Measurements from ENCODE around the gene ABHD12B. TPM values are rescaled to one million over a fixed set of nuclear protein-coding genes. Genes with fewer than 3 reads are reported as not detected.
"Not testable (repeated sequence)": the region's sequence is repeated elsewhere in the genome, so short reads cannot be mapped to it uniquely, and the experiment has no call there.

Gene ABHD12B
- total and polyA plus RNA-seq, 2 experiments from 2014 or later, result 0.94 TPM; not detected in 1

DNA sequence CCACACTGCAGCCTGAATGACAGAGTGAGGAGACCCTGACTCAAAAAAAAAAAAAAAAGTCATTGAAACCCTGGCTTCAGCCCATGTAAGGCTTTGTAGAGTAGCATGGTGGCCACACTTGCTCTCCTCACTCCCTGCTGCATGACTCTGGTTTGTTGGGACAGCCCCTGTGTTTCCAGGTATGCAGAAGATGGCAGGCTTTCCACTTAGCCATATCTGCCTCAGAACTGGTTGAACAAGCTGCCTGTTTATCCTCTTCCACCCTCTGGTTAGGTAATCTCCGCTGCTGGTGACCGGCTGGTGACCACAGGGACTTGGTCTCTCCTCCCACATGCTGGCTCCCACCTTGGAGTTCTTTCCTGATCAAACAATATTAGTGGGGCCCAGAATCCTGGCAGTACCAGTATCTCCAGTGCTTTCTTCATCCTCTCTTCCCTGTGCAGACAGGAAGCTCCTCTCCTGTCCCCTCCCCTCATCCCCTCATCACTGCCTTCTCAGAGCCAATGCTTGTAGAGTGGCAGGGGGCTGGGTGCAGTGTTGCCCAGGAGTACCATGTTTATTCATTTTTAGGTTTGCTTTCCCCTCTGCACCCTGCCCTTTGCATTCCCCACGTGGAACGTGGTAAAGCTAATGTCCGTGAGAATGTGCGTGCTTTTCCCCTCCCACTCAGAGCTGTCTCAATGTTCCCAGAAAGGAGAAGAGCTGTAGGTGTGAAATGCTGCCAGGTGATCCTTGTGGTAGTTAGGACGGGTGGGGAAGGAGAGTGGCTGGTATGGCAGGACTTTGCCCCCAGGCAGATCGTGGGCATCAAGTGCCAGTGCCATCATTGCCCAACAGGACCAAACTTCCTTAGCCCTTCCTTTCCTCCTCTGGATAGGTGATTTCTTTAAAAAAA lies 11.3 kb downstream of the ABHD12B start:
- DNase-seq (ENCODE audit: low read depth in 1 of 2, low spot score in 1 of 2), result no peak
- Histone ChIP-seq H3K4me3 (no peak overlapping the region), H3K9me3 (ENCODE audit: low read depth) (no peaks in the 10 kb centered on the region), H3K4me1 (ENCODE audit: low read depth) (no peaks in the 10 kb centered on the region), H3K36me3 (no peaks in the 10 kb centered on the region), H3K27ac (no peak overlapping the region), H3K27me3 (no peaks in the 10 kb centered on the region)
- TF ChIP-seq, protein P1, sequence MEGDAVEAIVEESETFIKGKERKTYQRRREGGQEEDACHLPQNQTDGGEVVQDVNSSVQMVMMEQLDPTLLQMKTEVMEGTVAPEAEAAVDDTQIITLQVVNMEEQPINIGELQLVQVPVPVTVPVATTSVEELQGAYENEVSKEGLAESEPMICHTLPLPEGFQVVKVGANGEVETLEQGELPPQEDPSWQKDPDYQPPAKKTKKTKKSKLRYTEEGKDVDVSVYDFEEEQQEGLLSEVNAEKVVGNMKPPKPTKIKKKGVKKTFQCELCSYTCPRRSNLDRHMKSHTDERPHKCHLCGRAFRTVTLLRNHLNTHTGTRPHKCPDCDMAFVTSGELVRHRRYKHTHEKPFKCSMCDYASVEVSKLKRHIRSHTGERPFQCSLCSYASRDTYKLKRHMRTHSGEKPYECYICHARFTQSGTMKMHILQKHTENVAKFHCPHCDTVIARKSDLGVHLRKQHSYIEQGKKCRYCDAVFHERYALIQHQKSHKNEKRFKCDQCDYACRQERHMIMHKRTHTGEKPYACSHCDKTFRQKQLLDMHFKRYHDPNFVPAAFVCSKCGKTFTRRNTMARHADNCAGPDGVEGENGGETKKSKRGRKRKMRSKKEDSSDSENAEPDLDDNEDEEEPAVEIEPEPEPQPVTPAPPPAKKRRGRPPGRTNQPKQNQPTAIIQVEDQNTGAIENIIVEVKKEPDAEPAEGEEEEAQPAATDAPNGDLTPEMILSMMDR (IDR thresholded peaks at IDR 0.05; ENCODE audit: low read depth, low read length), result no peak

DNA sequence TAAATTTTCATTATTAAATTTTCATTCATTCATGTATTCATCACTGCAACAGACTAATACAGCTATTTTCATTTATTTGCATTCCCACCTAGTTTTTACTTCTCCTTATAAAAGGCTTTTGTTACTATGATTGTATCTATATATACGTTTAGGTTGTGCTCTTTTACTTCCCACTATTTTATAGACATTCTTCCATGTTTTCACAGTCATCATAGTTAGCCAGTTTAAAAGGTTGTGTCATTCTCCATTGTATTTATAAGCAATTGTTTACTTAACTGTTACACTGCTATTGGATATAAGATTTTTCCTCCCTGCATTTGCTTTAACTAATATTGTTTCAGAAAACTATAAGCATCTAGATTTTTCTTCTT lies 12.0 kb downstream of the ABHD12B start:
- Histone ChIP-seq H3K27me3 (no peaks in the 10 kb centered on the region), H3K4me1 (ENCODE audit: low read depth) (no peaks in the 10 kb centered on the region), H3K4me3 (no peak overlapping the region), H3K27ac (no peak overlapping the region), H3K36me3 (no peaks in the 10 kb centered on the region), H3K9me3 (ENCODE audit: low read depth) (no peaks in the 10 kb centered on the region)
- TF ChIP-seq, protein P1 (IDR thresholded peaks at IDR 0.05; ENCODE audit: low read depth, low read length), result no peak
- DNase-seq (ENCODE audit: low read depth in 1 of 2, low spot score in 1 of 2), result no peak

DNA sequence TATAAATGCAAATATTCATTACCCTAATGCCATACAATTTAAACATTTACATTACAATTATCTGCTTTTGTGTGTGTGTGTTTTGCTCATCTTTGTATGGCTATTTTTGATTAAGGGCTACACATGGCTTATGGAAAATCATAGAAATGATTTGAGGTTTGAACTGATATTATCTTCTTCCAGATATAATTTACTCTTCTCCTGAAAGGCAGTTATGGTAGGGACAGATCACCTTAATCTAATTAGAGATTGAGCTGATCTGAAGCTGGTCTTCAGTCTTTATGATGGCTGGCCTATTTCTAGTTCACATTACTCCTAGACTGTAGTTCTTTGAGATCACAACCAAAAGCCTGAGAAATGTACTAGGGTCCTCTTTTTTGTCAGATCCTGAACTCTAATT lies 15.6 kb downstream of the ABHD12B start:
- no peak overlapping the region for H3K4me3 ChIP-seq
- no peak for DNase-seq (ENCODE audit: low read depth in 1 of 2, low spot score in 1 of 2)
- TF ChIP-seq, protein P1 (IDR thresholded peaks at IDR 0.05; ENCODE audit: low read depth, low read length), result no peak
- H3K27me3 ChIP-seq, result no peaks in the 10 kb centered on the region
- H3K4me1 ChIP-seq (ENCODE audit: low read depth), result no peaks in the 10 kb centered on the region
- no peaks in the 10 kb centered on the region for H3K9me3 ChIP-seq (ENCODE audit: low read depth)
- no peak overlapping the region for H3K27ac ChIP-seq
- H3K36me3 ChIP-seq, result no peaks in the 10 kb centered on the region

DNA sequence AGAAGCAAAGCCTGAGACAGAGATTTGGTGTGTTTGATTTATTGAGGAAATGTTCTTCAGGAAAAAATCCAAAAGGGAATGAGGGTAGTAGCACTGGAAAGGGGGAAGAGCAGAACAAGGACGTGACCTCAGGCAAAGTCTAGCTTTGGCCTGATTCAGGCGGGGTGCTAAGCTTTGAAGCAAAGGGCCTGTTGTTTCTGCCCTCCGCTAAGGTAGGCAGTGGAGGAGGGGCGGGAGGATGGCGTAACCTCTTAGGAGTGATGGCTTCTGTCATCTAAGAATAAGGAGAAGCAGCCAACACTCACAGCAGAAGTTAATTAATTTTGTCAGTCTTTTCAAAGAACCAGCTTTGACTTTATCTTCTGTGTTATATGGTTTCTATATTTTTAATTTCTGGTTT lies 20.4 kb downstream of the ABHD12B start:
- Histone ChIP-seq H3K27ac (no peak overlapping the region), H3K4me3 (no peak overlapping the region), H3K36me3 (no peaks in the 10 kb centered on the region), H3K27me3 (no peaks in the 10 kb centered on the region), H3K4me1 (ENCODE audit: low read depth) (no peaks in the 10 kb centered on the region), H3K9me3 (ENCODE audit: low read depth) (no peaks in the 10 kb centered on the region)
- no peak for DNase-seq (ENCODE audit: low read depth in 1 of 2, low spot score in 1 of 2)
- TF ChIP-seq, protein P1 (IDR thresholded peaks at IDR 0.05; ENCODE audit: low read depth, low read length), result no peak

DNA sequence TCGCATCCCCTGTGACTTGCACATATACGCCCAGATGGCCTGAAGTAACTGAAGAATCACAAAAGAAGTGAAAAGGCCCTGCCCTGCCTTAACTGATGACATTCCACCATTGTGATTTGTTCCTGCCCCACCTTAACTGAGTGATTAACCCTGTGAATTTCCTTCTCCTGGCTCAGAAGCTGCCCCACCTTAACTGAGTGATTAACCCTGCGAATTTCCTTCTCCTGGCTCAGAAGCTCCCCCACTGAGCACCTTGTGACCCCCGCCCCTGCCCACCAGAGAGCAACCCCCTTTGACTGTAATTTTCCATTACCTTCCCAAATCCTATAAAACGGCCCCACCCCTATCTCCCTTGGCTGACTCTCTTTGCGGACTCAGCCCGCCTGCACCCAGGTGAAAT lies 24.6 kb downstream of the ABHD12B start:
- H3K9me3 ChIP-seq (ENCODE audit: low read depth); H3K4me3 ChIP-seq; H3K27me3 ChIP-seq; H3K36me3 ChIP-seq; DNase-seq (ENCODE audit: low read depth in 1 of 2, low spot score in 1 of 2); H3K27ac ChIP-seq; H3K4me1 ChIP-seq (ENCODE audit: low read depth): not testable (repeated sequence)

DNA sequence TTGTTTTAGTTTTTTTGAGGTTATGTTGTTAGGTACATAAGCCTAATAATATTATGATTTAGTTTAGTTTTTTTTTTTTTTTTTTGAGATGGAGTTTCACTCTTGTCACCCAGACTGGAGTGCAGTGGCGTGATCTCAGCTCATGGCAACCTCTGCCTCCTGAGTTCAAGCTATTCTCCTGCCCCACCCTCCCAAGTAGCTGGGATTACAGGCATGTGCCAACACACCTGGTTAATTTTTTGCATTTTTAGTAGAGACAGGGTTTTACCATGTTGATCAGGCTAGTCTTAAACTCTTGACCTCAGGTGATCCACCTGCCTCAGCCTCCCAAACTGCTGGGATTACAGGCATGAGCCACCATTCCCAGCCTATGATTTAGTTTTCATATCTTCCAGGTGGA lies 25.2 kb downstream of the ABHD12B start:
- not testable (repeated sequence) for H3K36me3 ChIP-seq; H3K4me1 ChIP-seq (ENCODE audit: low read depth); DNase-seq (ENCODE audit: low read depth in 1 of 2, low spot score in 1 of 2); H3K9me3 ChIP-seq (ENCODE audit: low read depth); H3K27ac ChIP-seq; H3K4me3 ChIP-seq; H3K27me3 ChIP-seq

Data from cardiac muscle cell (in vitro differentiated cells and primary cell).